IMR-90 (cell line): ENCODE measurements around the gene JSRP1. TPM values are rescaled to one million over a fixed set of nuclear protein-coding genes. Genes with fewer than 3 reads are reported as not detected.

Source experiments
- ATAC-seq: fragments of 200-7000 bp; cut with Tn5 transposase; 2 replicates; pipeline ENCODE4 v1.9.1; 2020; ENCODE audit warnings: low read depth, mild to moderate bottlenecking, moderate library complexity
- BruUV-seq: library from RNA; stranded (reverse); fragments of 400-500 nt; replicated peaks from 2 replicates; lab custom pipeline; 2021; lab: Mats Ljungman, UMichigan
- CTCF ChIA-PET: fragments of 300-600 bp; formaldehyde crosslinking; extraction: SDS; loops from one replicate; lab custom pipeline; 2021; ENCODE audit warnings: antibody characterized with exemption; lab: Yijun Ruan, JAX
- POLR2A ChIA-PET: fragments of 300-600 bp; sonication (Branson Sonifier 250); formaldehyde crosslinking; loops from one replicate; lab custom pipeline; 2022; ENCODE audit warnings: antibody characterized with exemption; ENCODE audit not compliant: unreplicated experiment; lab: Charles Lee
- DNase-seq: peaks from one replicate; pipeline ENCODE4 v3.0.0; 2013
- H2AFZ ChIP-seq: replicated peaks from 2 replicates; pipeline ENCODE3; 2013; ENCODE audit warnings: low read length, mild to moderate bottlenecking; ENCODE audit not compliant: poor library complexity
- H2AK5ac ChIP-seq: 2 replicates; pipeline ENCODE4 v1.6.1; 2013; ENCODE audit warnings: low read depth, low read length, inconsistent platforms
- H2AK9ac ChIP-seq: replicated peaks from 2 replicates; pipeline ENCODE3; 2013; ENCODE audit warnings: mild to moderate bottlenecking, low read depth, low read length, moderate library complexity; ENCODE audit not compliant: poor library complexity
- H2BK120ac ChIP-seq: 2 replicates; pipeline ENCODE4 v1.6.1; 2013; ENCODE audit warnings: low read depth, low read length, inconsistent platforms
- H2BK15ac ChIP-seq: 3 replicates; pipeline ENCODE4 v1.6.1; 2013; ENCODE audit warnings: low read depth, low read length, inconsistent platforms
- H2BK20ac ChIP-seq: 2 replicates; pipeline ENCODE4 v1.6.1; 2013; ENCODE audit warnings: low read depth, mild to moderate bottlenecking, inconsistent platforms, low read length, moderate library complexity
- H2BK5ac ChIP-seq: 2 replicates; pipeline ENCODE4 v1.6.1; 2013; ENCODE audit warnings: mild to moderate bottlenecking, low read depth, low read length, inconsistent platforms; ENCODE audit not compliant: poor library complexity, severe bottlenecking
- H3K14ac ChIP-seq: replicated peaks from 2 replicates; pipeline ENCODE4 v1.6.1; 2013; ENCODE audit warnings: low read depth, low read length, inconsistent platforms
- H3K18ac ChIP-seq: 2 replicates; pipeline ENCODE4 v1.6.1; 2013; ENCODE audit warnings: low read depth, low read length, control low read depth
- H3K23ac ChIP-seq: 2 replicates; pipeline ENCODE4 v1.6.1; 2013; ENCODE audit warnings: low read depth, low read length, inconsistent platforms
- H3K27ac ChIP-seq: 2 replicates; pipeline ENCODE4 v1.5.1; 2013; ENCODE audit warnings: mild to moderate bottlenecking, control low read depth, low read length; ENCODE audit not compliant: insufficient read depth
- H3K27me3 ChIP-seq: 2 replicates; pipeline ENCODE4 v1.6.1; 2013; ENCODE audit warnings: low read length; ENCODE audit not compliant: control insufficient read depth, insufficient read depth
- H3K36me3 ChIP-seq: 2 replicates; pipeline ENCODE4 v1.6.1; 2013; ENCODE audit warnings: low read length, mixed read lengths; ENCODE audit not compliant: control insufficient read depth, insufficient read depth
- H3K4ac ChIP-seq: 2 replicates; pipeline ENCODE4 v1.6.1; 2013; ENCODE audit warnings: low read depth, low read length, inconsistent platforms
- H3K4me1 ChIP-seq: 2 replicates; pipeline ENCODE4 v1.6.1; 2013; ENCODE audit warnings: low read length, mixed read lengths; ENCODE audit not compliant: control insufficient read depth, insufficient read depth
- H3K4me2 ChIP-seq: 2 replicates; pipeline ENCODE4 v1.6.1; 2013; ENCODE audit warnings: low read depth, mild to moderate bottlenecking, control low read depth, low read length, moderate library complexity
- H3K4me3 ChIP-seq: 2 replicates; pipeline ENCODE4 v1.5.1; 2013; ENCODE audit warnings: low read depth, mild to moderate bottlenecking, control low read depth, low read length, moderate library complexity; ENCODE audit not compliant: insufficient read depth
- H3K56ac ChIP-seq: 2 replicates; pipeline ENCODE4 v1.6.1; 2013; ENCODE audit warnings: low read length, inconsistent platforms; ENCODE audit not compliant: insufficient read depth; ENCODE audit errors: extremely low read depth
- H3K79me1 ChIP-seq, 2 experiments: 2 replicates each; pipeline ENCODE4 v1.6.1; 2013; ENCODE audit warnings: low read length in 2 of 2, inconsistent platforms in 1 of 2, low read depth in 1 of 2
- H3K9ac ChIP-seq: 2 replicates; pipeline ENCODE4 v1.6.1; 2013; ENCODE audit warnings: low read depth, low read length, control low read depth
- H3K9me1 ChIP-seq: 2 replicates; pipeline ENCODE4 v1.6.1; 2013; ENCODE audit warnings: low read length, inconsistent platforms; ENCODE audit not compliant: insufficient read depth
- H3K9me3 ChIP-seq: 2 replicates; pipeline ENCODE4 v1.6.1; 2013; ENCODE audit warnings: low read length; ENCODE audit not compliant: control insufficient read depth, insufficient read depth
- H4K20me1 ChIP-seq: 2 replicates; pipeline ENCODE4 v1.6.1; 2013; ENCODE audit warnings: low read length, inconsistent platforms; ENCODE audit not compliant: insufficient read depth
- H4K5ac ChIP-seq: 2 replicates; pipeline ENCODE4 v1.6.1; 2013; ENCODE audit warnings: mild to moderate bottlenecking, low read depth, low read length, control low read depth
- H4K8ac ChIP-seq, 2 experiments: 2 replicates each; pipeline ENCODE4 v1.6.1; 2013; ENCODE audit warnings: low read depth in 2 of 2, low read length in 2 of 2, control low read depth in 1 of 2, inconsistent platforms in 1 of 2
- H4K91ac ChIP-seq: 2 replicates; pipeline ENCODE4 v1.6.1; 2013; ENCODE audit warnings: low read depth, low read length, inconsistent platforms; ENCODE audit not compliant: insufficient read depth
- MAZ ChIP-seq: IDR thresholded peaks from 2 replicates; pipeline ENCODE4 v1.6.1; 2012; ENCODE audit warnings: low read depth, mild to moderate bottlenecking, low read length, improper control_type of control experiment, moderate library complexity, borderline replicate concordance
- NFE2L2 ChIP-seq: fragments of 150-350 bp; IDR thresholded peaks from 2 replicates; pipeline ENCODE4 v1.6.1; 2016; ENCODE audit warnings: low read depth, mild to moderate bottlenecking, low read length
- RCOR1 ChIP-seq: IDR thresholded peaks from 2 replicates; pipeline ENCODE4 v1.6.1; 2012; ENCODE audit warnings: mild to moderate bottlenecking, low read length, improper control_type of control experiment; ENCODE audit not compliant: insufficient replicate concordance
- SMC3 ChIP-seq: fragments of 150-350 bp; IDR thresholded peaks from 2 replicates; pipeline ENCODE4 v1.6.1; 2016; ENCODE audit warnings: low read depth, mild to moderate bottlenecking, antibody characterized with exemption, low read length, moderate library complexity
- USF2 ChIP-seq: fragments of 150-350 bp; IDR thresholded peaks from 2 replicates; pipeline ENCODE4 v1.6.1; 2017; ENCODE audit warnings: mild to moderate bottlenecking, antibody characterized with exemption, low read length, low read depth
- WGBS, 2 experiments: methylation state at CpG; one replicate each; pipeline versions ENCODE4 v1.1.5 to v1.1.7; 2013; ENCODE audit warnings: missing lambda C conversion rate in 2 of 2; ENCODE audit not compliant: insufficient read length in 1 of 2; ENCODE audit errors: extremely low coverage in 2 of 2; 5-methylcytosine and 5-hydroxymethylcytosine counted together
- dilution Hi-C: fragments of 300-500 bp; cut with HindIII; formaldehyde crosslinking; loops from one replicate; pipeline ENCODE4 v1.14.3; 2018; ENCODE audit warnings: low sequenced_read_pairs; ENCODE audit not compliant: unreplicated experiment
- in situ Hi-C: fragments of 300-500 bp; cut with MboI; formaldehyde crosslinking; loops from 3 replicates; pipeline ENCODE4 v1.14.3; 2019; ENCODE audit warnings: low sequenced_read_pairs, inconsistent platforms, mixed read lengths
- intact Hi-C: fragments of 100-400 bp; cut with micrococcal nuclease; formaldehyde crosslinking; loops from 2 replicates; pipeline ENCODE4 v1.10.0; 2022
- polyA plus RNA-seq, 3 experiments: library from polyadenylated mRNA; depleted of rRNA; stranded (reverse); fragments of >200 nt; gene quantifications; 2 replicates each; pipeline ENCODE4 v1.2.3, GENCODE V29; 2012; ENCODE audit warnings: low replicate concordance in 1 of 3
- total RNA-seq: library from RNA; depleted of rRNA; stranded (reverse); fragments of >200 nt; gene quantifications from 2 replicates; pipeline ENCODE4 v1.2.3, GENCODE V29; 2012
- TF ChIP-seq, protein P1 (sequence below): conservative IDR thresholded peaks from 2 replicates; pipeline ENCODE4 v1.5.1; 2012; ENCODE audit warnings: mild to moderate bottlenecking, low read depth, low read length, improper control_type of control experiment

The JSRP1 gene
- total and polyA plus RNA-seq, 2 of the 4 experiments (the other 2 are of a cell fraction) = not detected

DNA sequence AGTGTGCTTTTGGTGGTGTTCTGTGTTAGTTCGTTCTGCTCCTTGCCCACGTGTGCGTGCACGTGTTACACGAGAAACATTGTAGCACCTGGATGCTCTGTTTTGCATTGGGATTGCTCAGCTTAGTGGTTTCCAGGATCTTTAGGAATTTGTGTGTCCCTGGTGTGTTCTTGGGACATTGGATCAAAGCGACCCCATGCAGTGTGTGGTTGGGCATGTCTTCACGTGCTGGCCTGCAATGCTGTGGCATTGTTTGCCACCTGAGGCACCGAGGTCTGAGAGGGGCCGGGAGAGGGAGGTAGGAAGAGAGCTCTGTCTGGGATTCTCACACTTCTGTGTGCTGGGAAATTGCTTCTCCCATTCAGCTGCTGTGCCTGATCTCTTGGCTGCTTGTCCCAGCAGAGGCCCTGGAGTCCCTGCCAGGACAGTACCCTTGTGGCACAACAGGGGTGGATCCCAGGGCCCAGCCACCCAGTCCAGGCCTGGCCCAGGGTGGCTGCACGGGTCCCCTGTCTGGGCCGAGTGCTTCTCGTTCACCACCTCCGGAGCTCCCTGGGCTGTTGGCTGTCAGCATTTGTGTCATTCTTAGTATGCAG lies 31.4 kb downstream of the JSRP1 start:
- no peak overlapping the region for H3K9ac ChIP-seq
- no peak overlapping the region for H2BK20ac ChIP-seq
- in situ Hi-C loops (no loop called here), dilution Hi-C loops (no loop called here), intact Hi-C loops (no loop called here)
- H3K56ac ChIP-seq = no peak overlapping the region
- no peak overlapping the region for H3K4ac ChIP-seq
- POLR2A ChIA-PET = no interaction called here
- ATAC-seq (no peak), DNase-seq (no peak)
- CTCF ChIA-PET = no interaction called here
- BruUV-seq = no TSS peak
- no peak overlapping the region for H3K4me2 ChIP-seq
- no peak overlapping the region for H2AK5ac ChIP-seq
- H2AK9ac ChIP-seq = no peak overlapping the region
- no peak overlapping the region for H2BK120ac ChIP-seq
- no peaks in the 10 kb centered on the region for H3K9me1 ChIP-seq
- H3K36me3 ChIP-seq = peaks cover 74% of the 10 kb centered on the region
- H3K27me3 ChIP-seq = no peaks in the 10 kb centered on the region
- 85% methylated on average over 7 of the region's 13 CpGs; no CpG with 5 or more reads in 1 of the 2 experiments for WGBS, 2 experiments
- no peak overlapping the region for H3K4me3 ChIP-seq
- no peaks in the 10 kb centered on the region for H3K4me1 ChIP-seq
- TF ChIP-seq SMC3 (no peak), NFE2L2 (no peak), USF2 (no peak), RCOR1 (no peak), MAZ (no peak)
- TF ChIP-seq, protein P1, sequence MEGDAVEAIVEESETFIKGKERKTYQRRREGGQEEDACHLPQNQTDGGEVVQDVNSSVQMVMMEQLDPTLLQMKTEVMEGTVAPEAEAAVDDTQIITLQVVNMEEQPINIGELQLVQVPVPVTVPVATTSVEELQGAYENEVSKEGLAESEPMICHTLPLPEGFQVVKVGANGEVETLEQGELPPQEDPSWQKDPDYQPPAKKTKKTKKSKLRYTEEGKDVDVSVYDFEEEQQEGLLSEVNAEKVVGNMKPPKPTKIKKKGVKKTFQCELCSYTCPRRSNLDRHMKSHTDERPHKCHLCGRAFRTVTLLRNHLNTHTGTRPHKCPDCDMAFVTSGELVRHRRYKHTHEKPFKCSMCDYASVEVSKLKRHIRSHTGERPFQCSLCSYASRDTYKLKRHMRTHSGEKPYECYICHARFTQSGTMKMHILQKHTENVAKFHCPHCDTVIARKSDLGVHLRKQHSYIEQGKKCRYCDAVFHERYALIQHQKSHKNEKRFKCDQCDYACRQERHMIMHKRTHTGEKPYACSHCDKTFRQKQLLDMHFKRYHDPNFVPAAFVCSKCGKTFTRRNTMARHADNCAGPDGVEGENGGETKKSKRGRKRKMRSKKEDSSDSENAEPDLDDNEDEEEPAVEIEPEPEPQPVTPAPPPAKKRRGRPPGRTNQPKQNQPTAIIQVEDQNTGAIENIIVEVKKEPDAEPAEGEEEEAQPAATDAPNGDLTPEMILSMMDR = no peak
- no peak overlapping the region for H2BK15ac ChIP-seq
- H4K5ac ChIP-seq = no peak overlapping the region
- no peak overlapping the region for H4K8ac ChIP-seq
- H2BK5ac ChIP-seq = no peak overlapping the region
- H3K27ac ChIP-seq = no peak overlapping the region
- H4K20me1 ChIP-seq = peaks cover 14% of the 10 kb centered on the region; the same call in 1 of the 2 replicates
- no peaks in the 10 kb centered on the region for H3K9me3 ChIP-seq
- H3K23ac ChIP-seq = no peak overlapping the region
- H2AFZ ChIP-seq = no peak overlapping the region
- peaks cover 13 to 19% of the 10 kb centered on the region in 2 experiments for H3K79me1 ChIP-seq
- no peak overlapping the region for H3K18ac ChIP-seq
- no peak overlapping the region for H3K14ac ChIP-seq
- no peak overlapping the region for H4K91ac ChIP-seq
